ENCODE measurements around the gene MMP17.
"Not testable (repeated sequence)": the region's sequence is repeated elsewhere in the genome, so short reads cannot be mapped to it uniquely, and the experiment has no call there.

Gene MMP17

DNA sequence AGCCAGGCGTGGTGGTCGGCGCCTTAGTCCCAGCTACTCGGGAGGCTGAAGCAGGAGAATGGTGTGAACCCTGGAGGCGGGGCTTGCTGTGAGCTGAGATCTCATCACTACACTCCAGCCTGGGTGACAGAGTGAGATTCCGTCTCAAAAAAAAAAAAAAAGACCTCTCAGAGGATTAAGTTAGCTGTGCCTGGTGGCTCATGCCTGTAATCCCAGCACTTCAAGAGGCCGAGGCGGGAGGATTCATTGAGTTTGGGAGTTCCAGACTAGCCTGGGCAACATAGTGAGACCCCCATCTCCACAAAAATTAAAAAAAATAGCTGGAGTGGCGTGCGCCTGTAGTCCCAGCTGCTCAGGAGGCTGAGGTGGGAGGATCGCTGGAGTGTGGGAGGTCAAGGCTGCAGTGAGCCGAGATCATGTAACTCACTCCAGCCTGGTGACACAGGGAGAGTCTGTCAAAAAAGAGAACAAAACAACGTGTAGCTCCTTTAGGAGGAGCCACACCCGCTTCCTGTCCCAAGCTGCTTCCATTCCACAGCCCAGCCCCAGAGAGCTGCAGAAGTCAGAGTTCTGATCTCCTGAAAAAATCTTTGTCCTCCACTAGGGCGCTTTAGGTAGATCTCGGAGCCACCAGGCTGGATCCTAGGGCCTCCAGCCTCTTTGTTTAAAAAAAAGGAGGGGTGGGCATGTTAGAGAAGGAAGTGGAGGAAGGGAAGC lies 54.8 kb downstream of the MMP17 start:
- Histone ChIP-seq H3K9me2 (ENCODE audit: low read depth, low read length) (no peaks in the 10 kb centered on the region), H3K79me2 (ENCODE audit: insufficient read depth, low read length) (no peaks in the 10 kb centered on the region), H3K4me3 (ENCODE audit: low read depth, low read length, poor library complexity, severe bottlenecking) (no peak overlapping the region), H3K27me3 (ENCODE audit: insufficient read depth, low read length) (peaks cover 9% of the 10 kb centered on the region; the same call in 1 of the 2 replicates), H3K9ac (ENCODE audit: low read length) (no peak overlapping the region), H4K20me1 (ENCODE audit: insufficient read depth, low read length) (no peaks in the 10 kb centered on the region), H3K36me3 (ENCODE audit: insufficient read depth, low read length) (no peaks in the 10 kb centered on the region; the same call in 1 of the 2 replicates), H3K27ac (ENCODE audit: low read depth, low read length, poor library complexity, severe bottlenecking) (no peak overlapping the region), H3K9me3 (ENCODE audit: low read length) (peaks cover 3% of the 10 kb centered on the region; the same call in 1 of the 2 replicates), H3F3A (ENCODE audit: insufficient read depth, low read length) (no peaks in the 10 kb centered on the region), H3K4me1 (ENCODE audit: insufficient read depth, low read length, severe bottlenecking) (peaks cover 5% of the 10 kb centered on the region), H3K4me2 (ENCODE audit: low read length) (no peak overlapping the region), H2AFZ (ENCODE audit: low read length) (no peak overlapping the region)
- no peak for TF ChIP-seq EZH2 (IDR thresholded peaks at IDR 0.05; ENCODE audit: borderline replicate concordance, low read length)
- TF ChIP-seq, protein P1, sequence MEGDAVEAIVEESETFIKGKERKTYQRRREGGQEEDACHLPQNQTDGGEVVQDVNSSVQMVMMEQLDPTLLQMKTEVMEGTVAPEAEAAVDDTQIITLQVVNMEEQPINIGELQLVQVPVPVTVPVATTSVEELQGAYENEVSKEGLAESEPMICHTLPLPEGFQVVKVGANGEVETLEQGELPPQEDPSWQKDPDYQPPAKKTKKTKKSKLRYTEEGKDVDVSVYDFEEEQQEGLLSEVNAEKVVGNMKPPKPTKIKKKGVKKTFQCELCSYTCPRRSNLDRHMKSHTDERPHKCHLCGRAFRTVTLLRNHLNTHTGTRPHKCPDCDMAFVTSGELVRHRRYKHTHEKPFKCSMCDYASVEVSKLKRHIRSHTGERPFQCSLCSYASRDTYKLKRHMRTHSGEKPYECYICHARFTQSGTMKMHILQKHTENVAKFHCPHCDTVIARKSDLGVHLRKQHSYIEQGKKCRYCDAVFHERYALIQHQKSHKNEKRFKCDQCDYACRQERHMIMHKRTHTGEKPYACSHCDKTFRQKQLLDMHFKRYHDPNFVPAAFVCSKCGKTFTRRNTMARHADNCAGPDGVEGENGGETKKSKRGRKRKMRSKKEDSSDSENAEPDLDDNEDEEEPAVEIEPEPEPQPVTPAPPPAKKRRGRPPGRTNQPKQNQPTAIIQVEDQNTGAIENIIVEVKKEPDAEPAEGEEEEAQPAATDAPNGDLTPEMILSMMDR (IDR thresholded peaks at IDR 0.05; ENCODE audit: low read length), result no peak

DNA sequence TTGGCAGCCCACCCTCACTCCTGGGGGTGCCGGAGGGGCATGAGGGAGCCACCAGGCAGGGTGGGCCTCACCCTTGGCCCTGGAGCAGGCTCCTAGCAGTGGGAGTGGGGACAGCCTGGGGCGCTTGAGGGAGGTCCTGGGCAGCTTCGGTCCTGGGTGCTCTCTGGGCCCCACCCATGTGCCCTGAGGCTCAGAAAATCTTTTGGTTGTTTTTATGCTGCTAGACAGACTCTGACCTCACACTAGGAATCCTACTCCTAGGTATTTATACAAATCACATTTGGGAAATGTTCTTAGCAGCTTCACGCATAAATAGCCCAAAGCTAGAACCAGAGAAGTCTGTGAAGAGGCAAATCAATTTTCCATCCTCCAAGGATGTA lies 55.3 kb downstream of the MMP17 start:
- Histone ChIP-seq H4K20me1 (ENCODE audit: insufficient read depth, low read length) (no peaks in the 10 kb centered on the region), H3K4me1 (ENCODE audit: insufficient read depth, low read length, severe bottlenecking) (peaks cover 5% of the 10 kb centered on the region), H3K4me3 (ENCODE audit: low read depth, low read length, poor library complexity, severe bottlenecking) (no peak overlapping the region), H3K27ac (ENCODE audit: low read depth, low read length, poor library complexity, severe bottlenecking) (no peak overlapping the region), H3K9me3 (ENCODE audit: low read length) (peaks cover 3% of the 10 kb centered on the region; the same call in 1 of the 2 replicates), H3F3A (ENCODE audit: insufficient read depth, low read length) (no peaks in the 10 kb centered on the region), H3K79me2 (ENCODE audit: insufficient read depth, low read length) (no peaks in the 10 kb centered on the region), H3K27me3 (ENCODE audit: insufficient read depth, low read length) (peaks cover 9% of the 10 kb centered on the region; the same call in 1 of the 2 replicates), H3K9me2 (ENCODE audit: low read depth, low read length) (no peaks in the 10 kb centered on the region), H3K36me3 (ENCODE audit: insufficient read depth, low read length) (no peaks in the 10 kb centered on the region; the same call in 1 of the 2 replicates), H3K4me2 (ENCODE audit: low read length) (no peak overlapping the region), H3K9ac (ENCODE audit: low read length) (no peak overlapping the region), H2AFZ (ENCODE audit: low read length) (no peak overlapping the region)
- no peak for TF ChIP-seq EZH2 (IDR thresholded peaks at IDR 0.05; ENCODE audit: borderline replicate concordance, low read length)

DNA sequence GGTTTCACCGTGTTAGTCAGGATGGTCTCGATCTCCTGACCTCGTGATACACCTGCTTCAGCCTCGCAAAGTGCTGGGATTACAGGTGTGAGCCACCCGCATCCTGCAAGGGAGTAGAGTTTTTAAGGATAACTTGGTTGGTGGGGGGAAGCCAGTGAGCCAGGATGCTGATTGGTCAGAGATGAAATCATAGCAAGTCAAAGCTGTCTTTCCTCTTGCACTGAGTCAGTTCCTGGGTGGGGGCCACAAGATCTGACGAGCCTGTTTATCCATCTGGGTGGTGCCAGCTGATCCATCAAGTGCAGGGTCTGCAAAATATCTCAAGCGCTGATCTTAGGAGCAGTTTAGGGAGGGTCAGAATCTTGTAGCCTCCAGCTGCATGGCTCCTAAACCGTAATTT lies 56.9 kb downstream of the MMP17 start:
- not testable (repeated sequence) for H3K9me2 ChIP-seq (ENCODE audit: low read depth, low read length)

DNA sequence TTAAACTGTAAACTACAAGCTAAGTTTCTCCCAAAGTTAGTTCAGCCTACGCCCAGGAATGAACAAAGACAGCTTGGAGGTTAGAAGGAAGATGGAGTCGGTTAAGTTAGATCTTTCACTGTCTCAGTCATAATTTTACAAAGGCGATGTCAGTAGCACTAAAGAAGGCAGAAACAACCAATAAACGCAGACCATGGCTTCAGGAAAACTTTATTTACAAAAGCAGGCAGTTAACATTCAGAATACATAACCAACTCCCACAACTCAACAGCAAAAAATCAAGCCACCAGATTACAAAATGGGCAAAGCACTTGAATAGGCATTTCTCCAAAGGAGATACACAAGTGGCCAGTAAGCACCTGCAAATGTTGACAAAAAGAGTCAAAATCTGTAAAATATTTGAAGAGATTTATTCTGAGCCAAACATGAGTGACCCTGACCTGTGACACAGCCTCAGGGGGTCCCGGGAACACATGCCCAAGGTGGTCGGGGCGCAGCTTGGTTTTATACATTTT lies 57.4 kb downstream of the MMP17 start:
- H3K27me3 ChIP-seq (ENCODE audit: insufficient read depth, low read length), result peaks cover 9% of the 10 kb centered on the region; the same call in 1 of the 2 replicates
- no peak overlapping the region for H3K27ac ChIP-seq (ENCODE audit: low read depth, low read length, poor library complexity, severe bottlenecking)
- no peaks in the 10 kb centered on the region for H3K9me2 ChIP-seq (ENCODE audit: low read depth, low read length)
- H3K9ac ChIP-seq (ENCODE audit: low read length), result no peak overlapping the region
- no peaks in the 10 kb centered on the region; the same call in 1 of the 2 replicates for H3K36me3 ChIP-seq (ENCODE audit: insufficient read depth, low read length)
- H3F3A ChIP-seq (ENCODE audit: insufficient read depth, low read length), result no peaks in the 10 kb centered on the region
- H2AFZ ChIP-seq (ENCODE audit: low read length), result no peak overlapping the region
- H3K4me3 ChIP-seq (ENCODE audit: low read depth, low read length, poor library complexity, severe bottlenecking), result no peak overlapping the region
- H3K4me1 ChIP-seq (ENCODE audit: insufficient read depth, low read length, severe bottlenecking), result peaks cover 5% of the 10 kb centered on the region
- H3K9me3 ChIP-seq (ENCODE audit: low read length), result peaks cover 3% of the 10 kb centered on the region; the same call in 1 of the 2 replicates
- H3K79me2 ChIP-seq (ENCODE audit: insufficient read depth, low read length), result no peaks in the 10 kb centered on the region
- no peaks in the 10 kb centered on the region for H4K20me1 ChIP-seq (ENCODE audit: insufficient read depth, low read length)
- TF ChIP-seq, protein P1 (IDR thresholded peaks at IDR 0.05; ENCODE audit: low read length), result no peak
- TF ChIP-seq EZH2 (IDR thresholded peaks at IDR 0.05; ENCODE audit: borderline replicate concordance, low read length), result no peak
- H3K4me2 ChIP-seq (ENCODE audit: low read length), result no peak overlapping the region

More for the DNA sequence above, 56.9 kb downstream of the MMP17 start:
- not testable (repeated sequence) for H2AFZ ChIP-seq (ENCODE audit: low read length); H3K79me2 ChIP-seq (ENCODE audit: insufficient read depth, low read length); H3K4me2 ChIP-seq (ENCODE audit: low read length); H3K9me3 ChIP-seq (ENCODE audit: low read length); H4K20me1 ChIP-seq (ENCODE audit: insufficient read depth, low read length); H3K4me3 ChIP-seq (ENCODE audit: low read depth, low read length, poor library complexity, severe bottlenecking); H3F3A ChIP-seq (ENCODE audit: insufficient read depth, low read length); H3K27me3 ChIP-seq (ENCODE audit: insufficient read depth, low read length); H3K27ac ChIP-seq (ENCODE audit: low read depth, low read length, poor library complexity, severe bottlenecking); H3K36me3 ChIP-seq (ENCODE audit: insufficient read depth, low read length); H3K9ac ChIP-seq (ENCODE audit: low read length); H3K4me1 ChIP-seq (ENCODE audit: insufficient read depth, low read length, severe bottlenecking)

DNA sequence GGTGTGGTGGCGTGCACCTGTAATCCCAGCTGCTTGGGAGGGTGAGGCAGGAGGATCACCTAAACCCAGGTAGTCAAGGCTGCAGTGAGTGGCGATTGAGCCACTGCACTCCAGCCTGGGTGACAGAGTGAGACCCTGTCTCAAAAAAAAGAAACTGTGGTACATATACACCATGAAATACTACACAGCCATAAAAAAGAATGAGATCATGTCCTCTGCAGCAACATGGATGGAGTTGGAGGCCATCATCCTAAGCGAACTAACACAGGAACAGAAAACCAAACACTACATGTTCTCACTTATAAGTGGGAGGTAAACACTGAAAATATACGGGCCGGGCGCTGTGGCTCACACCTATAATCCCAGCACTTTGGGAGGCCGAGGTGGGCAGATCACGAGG lies 63.5 kb downstream of the MMP17 start:
- H3K4me3 ChIP-seq (ENCODE audit: low read depth, low read length, poor library complexity, severe bottlenecking); H3K9me2 ChIP-seq (ENCODE audit: low read depth, low read length); H3K36me3 ChIP-seq (ENCODE audit: insufficient read depth, low read length); H3K27me3 ChIP-seq (ENCODE audit: insufficient read depth, low read length); H2AFZ ChIP-seq (ENCODE audit: low read length); H4K20me1 ChIP-seq (ENCODE audit: insufficient read depth, low read length); H3K79me2 ChIP-seq (ENCODE audit: insufficient read depth, low read length); H3F3A ChIP-seq (ENCODE audit: insufficient read depth, low read length); H3K9me3 ChIP-seq (ENCODE audit: low read length); H3K27ac ChIP-seq (ENCODE audit: low read depth, low read length, poor library complexity, severe bottlenecking); H3K9ac ChIP-seq (ENCODE audit: low read length); H3K4me2 ChIP-seq (ENCODE audit: low read length): not testable (repeated sequence)
- H3K4me1 ChIP-seq (ENCODE audit: insufficient read depth, low read length, severe bottlenecking), result peaks cover 21% of the 10 kb centered on the region

Data from OCI-LY1 (cell line).